WTC11 (cell line): ENCODE results near the gene CSNK1G1.

ENCODE experiments used
- ATF3 ChIP-seq: sonication (generic); formaldehyde crosslinking; conservative IDR thresholded peaks from 2 replicates; pipeline ENCODE4 v1.8.1; 2022; ENCODE audit warnings: mild to moderate bottlenecking, missing genetic modification reagents
- CREB1 ChIP-seq: sonication (generic); formaldehyde crosslinking; IDR thresholded peaks from 2 replicates; pipeline ENCODE4 v1.8.0; 2023; ENCODE audit warnings: mild to moderate bottlenecking, missing genetic modification reagents
- CTCF ChIP-seq: fragments of 200-600 bp; IDR thresholded peaks from 2 replicates; pipeline ENCODE4 v1.8.0; 2022; ENCODE audit warnings: antibody characterized with exemption
- E2F1 ChIP-seq: sonication (generic); formaldehyde crosslinking; IDR thresholded peaks from 2 replicates; pipeline ENCODE4 v1.8.0; 2022; ENCODE audit warnings: mild to moderate bottlenecking, missing genetic modification reagents
- MAX ChIP-seq: sonication (generic); formaldehyde crosslinking; IDR thresholded peaks from 2 replicates; pipeline ENCODE4 v1.8.0; 2022; ENCODE audit warnings: mild to moderate bottlenecking, missing genetic modification reagents
- TEAD4 ChIP-seq: sonication (generic); formaldehyde crosslinking; IDR thresholded peaks from 2 replicates; pipeline ENCODE4 v1.8.0; 2022; ENCODE audit warnings: mild to moderate bottlenecking, missing genetic modification reagents

GRCh38 chr15:64389036-64389435, 33.1 kb upstream of the CSNK1G1 start:
- no peak for TF ChIP-seq CREB1
- TF ChIP-seq CTCF: no peak
- TF ChIP-seq MAX (CRISPR knock-in tag): no peak
- TF ChIP-seq TEAD4: no peak
- TF ChIP-seq E2F1 (CRISPR knock-in tag): no peak
- no peak for TF ChIP-seq ATF3 (CRISPR knock-in tag)
